Measurements from ENCODE around the gene RPLP2.

RPLP2 gene

DNA sequence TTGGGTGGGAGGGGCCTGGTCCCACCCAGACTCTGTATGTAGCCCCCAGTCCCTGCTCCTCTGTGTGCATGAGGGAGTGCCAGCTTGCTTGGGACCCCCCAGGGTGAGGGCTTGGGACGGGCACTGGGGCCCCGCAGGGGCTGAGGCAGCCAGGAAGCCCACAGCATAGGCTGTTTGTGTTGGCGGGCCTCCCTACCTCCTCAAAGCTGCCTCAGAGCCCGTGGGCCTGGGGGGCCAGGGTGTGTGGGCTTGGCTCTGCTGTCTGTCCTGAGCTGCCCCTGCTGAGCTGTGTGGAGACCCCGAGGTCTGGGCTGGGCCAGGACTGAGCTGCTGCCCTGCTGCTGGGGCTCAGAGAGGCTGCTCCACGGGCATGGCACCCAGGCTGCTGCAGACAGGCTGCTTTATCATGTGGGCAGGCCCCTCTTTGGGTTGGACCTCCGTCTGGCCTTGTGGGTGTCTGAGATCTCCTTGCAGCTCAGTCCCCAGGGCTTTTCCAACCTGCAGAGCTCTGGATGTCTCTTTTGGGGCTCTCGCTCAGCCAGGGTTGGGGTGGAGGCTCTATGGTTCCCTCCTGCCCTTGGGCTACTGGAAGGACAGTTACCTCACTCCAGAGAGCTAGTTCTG is 36.2 kb downstream of the RPLP2 start:
- H3K79me2 ChIP-seq (ENCODE audit: control insufficient read depth, low read length) = peaks cover 14% of the 10 kb centered on the region
- no peaks in the 10 kb centered on the region for H3K9me2 ChIP-seq (replicated peaks; ENCODE audit: control insufficient read depth, low read length)
- H3K27me3 ChIP-seq (ENCODE audit: control insufficient read depth, low read length) = peaks cover 29% of the 10 kb centered on the region
- H3K4me1 ChIP-seq (ENCODE audit: control insufficient read depth, low read length) = peaks cover 38% of the 10 kb centered on the region
- H3K27ac ChIP-seq (ENCODE audit: low read depth, low read length) = no peak overlapping the region
- no peak overlapping the region for H3K4me2 ChIP-seq (ENCODE audit: low read length)
- peaks cover 7% of the 10 kb centered on the region for H3K36me3 ChIP-seq (ENCODE audit: control insufficient read depth, low read length)
- H3K4me3 ChIP-seq (ENCODE audit: low read length) = no peak overlapping the region
- H3F3A ChIP-seq (ENCODE audit: control insufficient read depth, insufficient read depth) = no peaks in the 10 kb centered on the region
- H3K9me3 ChIP-seq (ENCODE audit: control insufficient read depth, insufficient read depth, low read length) = no peaks in the 10 kb centered on the region
- TF ChIP-seq, protein P1, sequence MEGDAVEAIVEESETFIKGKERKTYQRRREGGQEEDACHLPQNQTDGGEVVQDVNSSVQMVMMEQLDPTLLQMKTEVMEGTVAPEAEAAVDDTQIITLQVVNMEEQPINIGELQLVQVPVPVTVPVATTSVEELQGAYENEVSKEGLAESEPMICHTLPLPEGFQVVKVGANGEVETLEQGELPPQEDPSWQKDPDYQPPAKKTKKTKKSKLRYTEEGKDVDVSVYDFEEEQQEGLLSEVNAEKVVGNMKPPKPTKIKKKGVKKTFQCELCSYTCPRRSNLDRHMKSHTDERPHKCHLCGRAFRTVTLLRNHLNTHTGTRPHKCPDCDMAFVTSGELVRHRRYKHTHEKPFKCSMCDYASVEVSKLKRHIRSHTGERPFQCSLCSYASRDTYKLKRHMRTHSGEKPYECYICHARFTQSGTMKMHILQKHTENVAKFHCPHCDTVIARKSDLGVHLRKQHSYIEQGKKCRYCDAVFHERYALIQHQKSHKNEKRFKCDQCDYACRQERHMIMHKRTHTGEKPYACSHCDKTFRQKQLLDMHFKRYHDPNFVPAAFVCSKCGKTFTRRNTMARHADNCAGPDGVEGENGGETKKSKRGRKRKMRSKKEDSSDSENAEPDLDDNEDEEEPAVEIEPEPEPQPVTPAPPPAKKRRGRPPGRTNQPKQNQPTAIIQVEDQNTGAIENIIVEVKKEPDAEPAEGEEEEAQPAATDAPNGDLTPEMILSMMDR (IDR thresholded peaks at IDR 0.05; ENCODE audit: low read depth, low read length, poor library complexity, severe bottlenecking) = no peak
- no peak for TF ChIP-seq EZH2phosphoT487 (IDR thresholded peaks at IDR 0.05; ENCODE audit: borderline replicate concordance, low read length)
- H4K20me1 ChIP-seq (ENCODE audit: control insufficient read depth, insufficient read depth, low read depth, low read length) = peaks cover 8% of the 10 kb centered on the region

DNA sequence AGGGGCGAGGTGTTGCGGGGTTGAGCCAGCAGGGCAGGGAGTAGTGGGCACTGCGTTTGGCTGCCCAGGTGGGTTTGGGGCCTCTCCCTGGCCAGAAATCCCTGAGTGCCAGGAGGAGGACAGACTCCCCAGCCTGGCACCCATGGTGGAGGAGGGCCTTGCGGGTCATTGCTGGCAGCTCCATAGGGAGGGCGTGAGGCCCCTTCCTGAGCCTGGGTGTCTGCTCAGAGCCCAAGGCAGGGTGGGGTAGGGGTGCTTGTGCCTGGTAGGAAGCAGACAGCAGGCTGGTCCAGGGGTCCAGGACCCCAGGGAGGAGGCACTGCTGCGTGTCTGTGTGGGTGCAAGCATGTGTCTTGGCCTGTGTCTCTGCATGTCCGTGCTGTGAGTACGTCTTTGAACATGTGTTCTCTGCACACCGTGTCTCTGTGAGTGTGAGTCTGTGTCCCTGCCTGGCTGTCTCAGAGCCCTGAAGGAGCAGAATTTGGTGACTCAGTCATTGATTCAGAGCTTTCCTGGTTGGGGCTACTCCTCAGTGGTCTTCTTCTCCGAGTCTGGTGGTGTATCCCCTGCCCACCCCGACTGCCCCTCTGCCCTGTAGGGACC is 36.8 kb downstream of the RPLP2 start:
- no peak overlapping the region for H3K27ac ChIP-seq (ENCODE audit: low read depth, low read length)
- H3K4me1 ChIP-seq (ENCODE audit: control insufficient read depth, low read length) = peaks cover 33% of the 10 kb centered on the region
- H4K20me1 ChIP-seq (ENCODE audit: control insufficient read depth, insufficient read depth, low read depth, low read length) = peaks cover 4% of the 10 kb centered on the region; the same call in 1 of the 2 replicates
- no peak overlapping the region for H3K4me2 ChIP-seq (ENCODE audit: low read length)
- H3K79me2 ChIP-seq (ENCODE audit: control insufficient read depth, low read length) = peaks cover 8% of the 10 kb centered on the region
- no peak for TF ChIP-seq EZH2phosphoT487 (IDR thresholded peaks at IDR 0.05; ENCODE audit: borderline replicate concordance, low read length)
- TF ChIP-seq, protein P1 (IDR thresholded peaks at IDR 0.05; ENCODE audit: low read depth, low read length, poor library complexity, severe bottlenecking) = no peak
- no peaks in the 10 kb centered on the region for H3K9me2 ChIP-seq (replicated peaks; ENCODE audit: control insufficient read depth, low read length)
- no peak overlapping the region for H3K4me3 ChIP-seq (ENCODE audit: low read length)
- H3K9me3 ChIP-seq (ENCODE audit: control insufficient read depth, insufficient read depth, low read length) = no peaks in the 10 kb centered on the region
- H3K36me3 ChIP-seq (ENCODE audit: control insufficient read depth, low read length) = peaks cover 4% of the 10 kb centered on the region; the same call in 1 of the 2 replicates
- no peaks in the 10 kb centered on the region for H3F3A ChIP-seq (ENCODE audit: control insufficient read depth, insufficient read depth)
- peaks cover 29% of the 10 kb centered on the region for H3K27me3 ChIP-seq (ENCODE audit: control insufficient read depth, low read length)

DNA sequence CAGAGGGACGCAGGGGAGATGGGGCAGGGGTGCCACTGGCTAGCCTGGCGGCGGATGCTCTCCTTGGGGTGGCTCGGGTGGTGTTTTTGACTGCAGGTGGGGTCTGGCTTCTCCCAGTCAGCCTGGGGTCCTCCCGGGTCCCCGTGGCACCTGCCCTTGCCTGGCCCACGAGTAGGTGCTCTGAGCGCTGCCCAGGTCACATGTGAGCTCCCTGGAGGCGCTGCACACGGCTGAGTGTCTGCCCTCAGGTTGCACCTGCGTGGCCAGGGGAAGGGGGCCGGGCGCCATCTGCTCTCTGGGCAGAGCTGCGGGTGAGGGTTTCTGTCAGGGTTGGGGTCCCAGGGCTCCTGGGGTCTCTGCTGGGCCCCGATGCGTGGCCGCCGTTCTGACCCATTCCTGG is 38.1 kb downstream of the RPLP2 start:
- no peaks in the 10 kb centered on the region for H3K79me2 ChIP-seq (ENCODE audit: control insufficient read depth, low read length)
- no peaks in the 10 kb centered on the region for H3K36me3 ChIP-seq (ENCODE audit: control insufficient read depth, low read length)
- TF ChIP-seq EZH2phosphoT487 (IDR thresholded peaks at IDR 0.05; ENCODE audit: borderline replicate concordance, low read length) = no peak
- TF ChIP-seq, protein P1 (IDR thresholded peaks at IDR 0.05; ENCODE audit: low read depth, low read length, poor library complexity, severe bottlenecking) = no peak
- H3K4me2 ChIP-seq (ENCODE audit: low read length) = no peak overlapping the region
- H3K27me3 ChIP-seq (ENCODE audit: control insufficient read depth, low read length) = peaks cover 29% of the 10 kb centered on the region
- H3K9me2 ChIP-seq (replicated peaks; ENCODE audit: control insufficient read depth, low read length) = no peaks in the 10 kb centered on the region
- H4K20me1 ChIP-seq (ENCODE audit: control insufficient read depth, insufficient read depth, low read depth, low read length) = peaks cover 4% of the 10 kb centered on the region; the same call in 1 of the 2 replicates
- H3K4me1 ChIP-seq (ENCODE audit: control insufficient read depth, low read length) = peaks cover 33% of the 10 kb centered on the region
- no peak overlapping the region for H3K4me3 ChIP-seq (ENCODE audit: low read length)
- no peaks in the 10 kb centered on the region for H3F3A ChIP-seq (ENCODE audit: control insufficient read depth, insufficient read depth)
- no peak overlapping the region for H3K27ac ChIP-seq (ENCODE audit: low read depth, low read length)
- H3K9me3 ChIP-seq (ENCODE audit: control insufficient read depth, insufficient read depth, low read length) = no peaks in the 10 kb centered on the region

Measured in DOHH2 (cell line).